Uterus (tissue), 2 donors: ENCODE data around the gene CRTC3.

Source experiments
- CTCF ChIP-seq, 4 experiments: fragments of 200-600 bp in 2 of 4; fragments of 450-650 bp in 2 of 4; sonication (generic) in 2 of 4; IDR thresholded peaks; one replicate each; pipeline ENCODE4 v1.5.1; 2016 to 2019; ENCODE audit warnings: antibody characterized with exemption in 4 of 4, mild to moderate bottlenecking in 2 of 4, moderate library complexity in 1 of 4
- POLR2A ChIP-seq, 2 donors: fragments of 450-650 bp; IDR thresholded peaks; one replicate each; pipeline ENCODE4 v1.6.1; 2016; ENCODE audit warnings: antibody characterized with exemption in 2 of 2, mild to moderate bottlenecking in 1 of 2, moderate library complexity in 1 of 2

- TF ChIP-seq CTCF (IDR thresholded peaks at IDR 0.05) (no peak), POLR2A (IDR thresholded peaks at IDR 0.05) (no peak)
Measured at GRCh38 chr15:90684281-90684680, 154.6 kb downstream of the CRTC3 start.
